CD4-positive, alpha-beta T cell treated with Interleukin-17A for 1 hour (primary cell): ENCODE measurements around the gene NOX5.

ENCODE experiments used
- DNase-seq: peaks from one replicate; pipeline ENCODE4 v3.0.0-alpha.2; 2020

Gene NOX5

GRCh38 chr15:69026355-69026754 is 11.9 kb downstream of the NOX5 start:
- no peak for DNase-seq

GRCh38 chr15:69027976-69028518 is 13.6 kb downstream of the NOX5 start:
- DNase-seq, result no peak

GRCh38 chr15:69031013-69032001 is 16.8 kb downstream of the NOX5 start:
- peak; percentile 12 for DNase-seq

- DNase-seq, result no peak
Observed at GRCh38 chr15:69032031-69032430, 17.5 kb downstream of the NOX5 start.

GRCh38 chr15:69032703-69033373 is 18.3 kb downstream of the NOX5 start:
- no peak for DNase-seq

- DNase-seq, result no peak
Observed at GRCh38 chr15:69034352-69034751, 19.9 kb downstream of the NOX5 start.

- DNase-seq, result no peak
Observed at GRCh38 chr15:69035205-69035917, 20.9 kb downstream of the NOX5 start.

GRCh38 chr15:69035918-69036258 is 21.4 kb downstream of the NOX5 start:
- DNase-seq, result no peak

GRCh38 chr15:69036826-69037225 is 22.3 kb downstream of the NOX5 start:
- DNase-seq, result no peak

GRCh38 chr15:69037482-69037881 is 23.0 kb downstream of the NOX5 start:
- no peak for DNase-seq

GRCh38 chr15:69037977-69038376 is 23.5 kb downstream of the NOX5 start:
- DNase-seq, result no peak

- DNase-seq, result no peak
Observed at GRCh38 chr15:69038508-69038907, 24.0 kb downstream of the NOX5 start.

GRCh38 chr15:69039516-69040225 is 25.2 kb downstream of the NOX5 start:
- DNase-seq, result no peak

GRCh38 chr15:69042531-69042930 is 28.0 kb downstream of the NOX5 start:
- no peak for DNase-seq

GRCh38 chr15:69045802-69046201 is 31.3 kb downstream of the NOX5 start:
- no peak for DNase-seq

GRCh38 chr15:69046781-69047180 is 32.3 kb downstream of the NOX5 start:
- no peak for DNase-seq

- DNase-seq, result no peak
Observed at GRCh38 chr15:69049976-69050375, 35.5 kb downstream of the NOX5 start.

- DNase-seq, result no peak
Observed at GRCh38 chr15:69055251-69055650, 40.8 kb downstream of the NOX5 start.

GRCh38 chr15:69056365-69056764 is 41.9 kb downstream of the NOX5 start:
- no peak for DNase-seq

- peak; percentile 75 for DNase-seq
Observed at GRCh38 chr15:69058830-69059556, 44.5 kb downstream of the NOX5 start.

GRCh38 chr15:69059557-69059943 is 45.1 kb downstream of the NOX5 start:
- DNase-seq, result no peak

- no peak for DNase-seq
Observed at GRCh38 chr15:69060041-69060481, 45.6 kb downstream of the NOX5 start.
